GM12878 (cell line): ENCODE data around the gene ERCC3.

ENCODE experiments used
- CBX3 ChIP-seq: fragments of 200-600 bp; sonication (generic); IDR thresholded peaks from 2 replicates; pipeline ENCODE4 v1.6.1; 2016; ENCODE audit warnings: low read depth, borderline replicate concordance
- CBX5 ChIP-seq: sonication (generic); IDR thresholded peaks from 2 replicates; pipeline ENCODE4 v1.6.1; 2016; ENCODE audit warnings: low read depth, moderate library complexity, mild to moderate bottlenecking, inconsistent platforms
- CEBPB ChIP-seq, 2 experiments: fragments of 150-350 bp in 1 of 2; IDR thresholded peaks; 2 replicates each; pipeline ENCODE4 v1.6.1; 2012 to 2014; ENCODE audit warnings: low read depth in 2 of 2, low read length in 2 of 2, borderline replicate concordance in 1 of 2, inconsistent platforms in 1 of 2
- EGR1 ChIP-seq, 2 experiments: IDR thresholded peaks; 1 replicate in 1 of 2; 2 replicates in 1 of 2; pipeline ENCODE4 v1.6.1; 2011 to 2012; ENCODE audit warnings: low read depth in 2 of 2, low read length in 2 of 2, borderline replicate concordance in 1 of 2, mild to moderate bottlenecking in 1 of 2, moderate library complexity in 1 of 2
- EP300 ChIP-seq, 2 experiments: fragments of 150-350 bp in 1 of 2; IDR thresholded peaks; 2 replicates each; pipeline ENCODE4 v1.6.1; 2011 to 2012; ENCODE audit warnings: low read depth in 2 of 2, low read length in 2 of 2, borderline replicate concordance in 1 of 2, improper control_type of control experiment in 1 of 2, inconsistent platforms in 1 of 2; ENCODE audit not compliant: control insufficient read depth in 1 of 2
- HDAC2 ChIP-seq: fragments of 200-600 bp; sonication (generic); IDR thresholded peaks from 2 replicates; pipeline ENCODE4 v1.6.1; 2017
- POLR2A ChIP-seq: IDR thresholded peaks from 2 replicates; pipeline ENCODE4 v1.6.1; 2011; ENCODE audit warnings: low read depth, mild to moderate bottlenecking, low read length
- SMC3 ChIP-seq: IDR thresholded peaks from 2 replicates; pipeline ENCODE4 v1.6.1; 2011; ENCODE audit warnings: low read length, improper control_type of control experiment, borderline replicate concordance
- SRF ChIP-seq, 2 experiments: IDR thresholded peaks; 2 replicates each; pipeline ENCODE4 v1.6.1; 2011; ENCODE audit warnings: low read depth in 2 of 2, low read length in 2 of 2, mild to moderate bottlenecking in 1 of 2, moderate library complexity in 1 of 2
- STAT3 ChIP-seq: IDR thresholded peaks from 2 replicates; pipeline ENCODE4 v1.6.1; 2011; ENCODE audit warnings: low read depth, low read length, improper control_type of control experiment
- USF2 ChIP-seq: IDR thresholded peaks from 2 replicates; pipeline ENCODE4 v1.6.1; 2011; ENCODE audit warnings: low read depth, low read length, improper control_type of control experiment, borderline replicate concordance
- ZNF274 ChIP-seq: IDR thresholded peaks from one replicate; pipeline ENCODE4 v1.8.0; 2011; ENCODE audit not compliant: insufficient read length, insufficient read depth
- TF ChIP-seq, protein P1 (sequence below), 3 experiments: IDR thresholded peaks in 2 of 3; conservative IDR thresholded peaks in 1 of 3; 2 replicates each; pipeline ENCODE4 v1.5.1; 2011; ENCODE audit warnings: low read depth in 3 of 3, low read length in 3 of 3, mild to moderate bottlenecking in 3 of 3, control low read depth in 2 of 3, moderate library complexity in 2 of 3, inconsistent platforms in 1 of 3, mixed read lengths in 1 of 3; ENCODE audit not compliant: control insufficient read depth in 2 of 3, insufficient read depth in 1 of 3; ENCODE audit errors: extremely low read depth in 1 of 3
- TF ChIP-seq, protein P2 (sequence below): fragments of 150-350 bp; IDR thresholded peaks from 2 replicates; pipeline ENCODE4 v1.6.1; 2014; ENCODE audit warnings: mild to moderate bottlenecking, low read depth, low read length

DNA sequence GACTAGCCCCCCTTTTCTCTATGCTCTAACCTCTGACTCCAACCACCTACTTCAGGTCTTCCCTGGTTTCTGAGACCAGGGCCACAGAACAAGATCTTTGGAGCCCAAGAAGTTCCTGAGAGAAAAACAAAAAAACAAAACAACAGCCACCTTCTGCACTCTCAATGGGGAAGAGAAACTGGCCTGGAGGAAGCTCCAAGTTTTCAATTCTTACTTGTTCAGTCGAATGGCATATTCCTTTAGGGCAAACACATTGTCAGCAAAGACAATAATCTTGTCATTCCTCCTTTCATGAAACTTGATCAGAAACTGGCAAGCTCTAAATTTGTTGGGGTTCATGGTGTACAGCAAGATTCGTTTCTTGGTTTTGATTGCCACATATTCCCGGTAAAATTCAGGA lies 15.0 kb downstream of the ERCC3 start:
- TF ChIP-seq SMC3 (no peak), STAT3 (no peak), HDAC2 (no peak), CEBPB (IDR thresholded peaks at IDR 0.05; ENCODE audit: borderline replicate concordance in 1 of 2, low read depth in 2 of 2, low read length in 2 of 2) (no peak), ZNF274 (no peak), SRF (IDR thresholded peaks at IDR 0.05; ENCODE audit: low read depth in 2 of 2, low read length in 2 of 2) (no peak), CBX3 (no peak), EGR1 (IDR thresholded peaks at IDR 0.05; ENCODE audit: borderline replicate concordance in 1 of 2, low read depth in 2 of 2, low read length in 2 of 2) (no peak), EP300 (IDR thresholded peaks at IDR 0.05; ENCODE audit: borderline replicate concordance in 1 of 2, control insufficient read depth in 1 of 2, low read depth in 2 of 2, low read length in 2 of 2) (no peak), USF2 (no peak), CBX5 (no peak), POLR2A (no peak)
- TF ChIP-seq, protein P1, sequence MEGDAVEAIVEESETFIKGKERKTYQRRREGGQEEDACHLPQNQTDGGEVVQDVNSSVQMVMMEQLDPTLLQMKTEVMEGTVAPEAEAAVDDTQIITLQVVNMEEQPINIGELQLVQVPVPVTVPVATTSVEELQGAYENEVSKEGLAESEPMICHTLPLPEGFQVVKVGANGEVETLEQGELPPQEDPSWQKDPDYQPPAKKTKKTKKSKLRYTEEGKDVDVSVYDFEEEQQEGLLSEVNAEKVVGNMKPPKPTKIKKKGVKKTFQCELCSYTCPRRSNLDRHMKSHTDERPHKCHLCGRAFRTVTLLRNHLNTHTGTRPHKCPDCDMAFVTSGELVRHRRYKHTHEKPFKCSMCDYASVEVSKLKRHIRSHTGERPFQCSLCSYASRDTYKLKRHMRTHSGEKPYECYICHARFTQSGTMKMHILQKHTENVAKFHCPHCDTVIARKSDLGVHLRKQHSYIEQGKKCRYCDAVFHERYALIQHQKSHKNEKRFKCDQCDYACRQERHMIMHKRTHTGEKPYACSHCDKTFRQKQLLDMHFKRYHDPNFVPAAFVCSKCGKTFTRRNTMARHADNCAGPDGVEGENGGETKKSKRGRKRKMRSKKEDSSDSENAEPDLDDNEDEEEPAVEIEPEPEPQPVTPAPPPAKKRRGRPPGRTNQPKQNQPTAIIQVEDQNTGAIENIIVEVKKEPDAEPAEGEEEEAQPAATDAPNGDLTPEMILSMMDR (IDR thresholded peaks at IDR 0.05 in 2 of 3, conservative IDR thresholded peaks at IDR 0.05 in 1 of 3; ENCODE audit: control insufficient read depth in 2 of 3, extremely low read depth in 1 of 3, insufficient read depth in 1 of 3, low read depth in 3 of 3, low read length in 3 of 3) = no peak
- TF ChIP-seq, protein P2, sequence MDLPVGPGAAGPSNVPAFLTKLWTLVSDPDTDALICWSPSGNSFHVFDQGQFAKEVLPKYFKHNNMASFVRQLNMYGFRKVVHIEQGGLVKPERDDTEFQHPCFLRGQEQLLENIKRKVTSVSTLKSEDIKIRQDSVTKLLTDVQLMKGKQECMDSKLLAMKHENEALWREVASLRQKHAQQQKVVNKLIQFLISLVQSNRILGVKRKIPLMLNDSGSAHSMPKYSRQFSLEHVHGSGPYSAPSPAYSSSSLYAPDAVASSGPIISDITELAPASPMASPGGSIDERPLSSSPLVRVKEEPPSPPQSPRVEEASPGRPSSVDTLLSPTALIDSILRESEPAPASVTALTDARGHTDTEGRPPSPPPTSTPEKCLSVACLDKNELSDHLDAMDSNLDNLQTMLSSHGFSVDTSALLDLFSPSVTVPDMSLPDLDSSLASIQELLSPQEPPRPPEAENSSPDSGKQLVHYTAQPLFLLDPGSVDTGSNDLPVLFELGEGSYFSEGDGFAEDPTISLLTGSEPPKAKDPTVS = no peak
